HL-60 (cell line): ENCODE measurements around the gene MCUB.

Source experiments
- DNase-seq, 2 experiments: peaks; one replicate each; pipeline ENCODE4 v3.0.0-alpha.2; 2010 to 2020; ENCODE audit warnings: low read depth in 1 of 2, low spot score in 1 of 2
- H3K27ac ChIP-seq: fragments of 250-450 bp; sonication (Bioruptor Pico); replicated peaks from 2 replicates; pipeline ENCODE4 v1.5.1; 2020; ENCODE audit warnings: mild to moderate bottlenecking, moderate library complexity
- H3K27me3 ChIP-seq: fragments of 250-450 bp; sonication (Bioruptor Pico); 2 replicates; pipeline ENCODE4 v1.5.1; 2021; ENCODE audit warnings: mild to moderate bottlenecking, moderate library complexity; ENCODE audit not compliant: insufficient read depth, poor library complexity, severe bottlenecking
- H3K4me3 ChIP-seq: replicated peaks from 2 replicates; pipeline ENCODE4 v1.5.1; 2011; ENCODE audit warnings: mild to moderate bottlenecking, control low read depth, low read length; ENCODE audit not compliant: insufficient read depth
- CTCF ChIP-seq: IDR thresholded peaks from one replicate; pipeline ENCODE4 v1.5.1; 2011; ENCODE audit warnings: low read length, control low read depth, inconsistent platforms; ENCODE audit not compliant: insufficient read depth
- GABPA ChIP-seq: IDR thresholded peaks from 2 replicates; pipeline ENCODE4 v1.6.1; 2012; ENCODE audit warnings: low read depth
- POLR2AphosphoS5 ChIP-seq: IDR thresholded peaks from 2 replicates; pipeline ENCODE4 v1.6.1; 2012; ENCODE audit warnings: low read depth
- REST ChIP-seq: IDR thresholded peaks from 2 replicates; pipeline ENCODE4 v1.6.1; 2012; ENCODE audit warnings: low read depth; ENCODE audit not compliant: insufficient replicate concordance
- SPI1 ChIP-seq: IDR thresholded peaks from 2 replicates; pipeline ENCODE4 v1.6.1; 2012; ENCODE audit warnings: low read depth, mild to moderate bottlenecking, borderline replicate concordance

MCUB gene

GRCh38 chr4:109562457-109563239, 2.6 kb downstream of the MCUB start:
- DNase-seq: no peak

GRCh38 chr4:109571494-109571893, 11.4 kb downstream of the MCUB start:
- Histone ChIP-seq H3K4me3 (no peak overlapping the region), H3K27ac (no peak overlapping the region), H3K27me3 (no peaks in the 10 kb centered on the region)
- TF ChIP-seq POLR2AphosphoS5 (no peak), GABPA (no peak), SPI1 (no peak), REST (no peak), CTCF (no peak)
- no peak for DNase-seq

More at GRCh38 chr4:109562457-109563239, 2.6 kb downstream of the MCUB start:
- TF ChIP-seq POLR2AphosphoS5 (no peak), GABPA (no peak), CTCF (no peak), REST (no peak), SPI1 (no peak)
- no peak overlapping the region for H3K27ac ChIP-seq
- H3K27me3 ChIP-seq: peaks cover 14% of the 10 kb centered on the region
- no peak overlapping the region for H3K4me3 ChIP-seq

GRCh38 chr4:109572154-109572553, 12.1 kb downstream of the MCUB start:
- DNase-seq: no peak
- H3K27ac ChIP-seq: no peak overlapping the region
- TF ChIP-seq CTCF (no peak), GABPA (no peak), POLR2AphosphoS5 (no peak), REST (no peak), SPI1 (no peak)

More at GRCh38 chr4:109572154-109572553, 12.1 kb downstream of the MCUB start:
- Histone ChIP-seq H3K27me3 (no peaks in the 10 kb centered on the region), H3K4me3 (no peak overlapping the region)
